Measurements from ENCODE around the gene PTN.

The PTN gene

DNA sequence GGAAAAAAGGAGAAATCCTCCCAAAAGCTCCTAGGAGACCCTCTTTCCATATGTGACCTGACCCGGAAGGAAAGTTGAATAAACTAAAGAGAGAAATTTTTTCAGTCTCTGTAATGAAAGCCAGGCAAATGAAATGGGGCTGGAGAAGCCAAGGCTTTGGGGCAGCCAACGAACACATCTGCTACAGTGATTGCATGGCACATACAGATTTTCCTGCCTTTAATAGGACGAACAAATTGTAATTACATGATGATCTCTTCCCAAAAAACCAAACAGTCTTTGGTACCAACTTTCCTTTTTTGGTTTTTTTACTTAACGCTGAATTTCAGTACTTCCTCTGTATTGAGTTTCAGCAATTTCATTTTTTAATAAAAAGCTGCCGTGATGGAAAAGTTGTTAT, 23.5 kb upstream of the PTN start:
- no peak overlapping the region for H3K27ac ChIP-seq
- TF ChIP-seq ZFX (IDR thresholded peaks at IDR 0.05; ENCODE audit: borderline replicate concordance), result no peak
- TF ChIP-seq, protein P1, sequence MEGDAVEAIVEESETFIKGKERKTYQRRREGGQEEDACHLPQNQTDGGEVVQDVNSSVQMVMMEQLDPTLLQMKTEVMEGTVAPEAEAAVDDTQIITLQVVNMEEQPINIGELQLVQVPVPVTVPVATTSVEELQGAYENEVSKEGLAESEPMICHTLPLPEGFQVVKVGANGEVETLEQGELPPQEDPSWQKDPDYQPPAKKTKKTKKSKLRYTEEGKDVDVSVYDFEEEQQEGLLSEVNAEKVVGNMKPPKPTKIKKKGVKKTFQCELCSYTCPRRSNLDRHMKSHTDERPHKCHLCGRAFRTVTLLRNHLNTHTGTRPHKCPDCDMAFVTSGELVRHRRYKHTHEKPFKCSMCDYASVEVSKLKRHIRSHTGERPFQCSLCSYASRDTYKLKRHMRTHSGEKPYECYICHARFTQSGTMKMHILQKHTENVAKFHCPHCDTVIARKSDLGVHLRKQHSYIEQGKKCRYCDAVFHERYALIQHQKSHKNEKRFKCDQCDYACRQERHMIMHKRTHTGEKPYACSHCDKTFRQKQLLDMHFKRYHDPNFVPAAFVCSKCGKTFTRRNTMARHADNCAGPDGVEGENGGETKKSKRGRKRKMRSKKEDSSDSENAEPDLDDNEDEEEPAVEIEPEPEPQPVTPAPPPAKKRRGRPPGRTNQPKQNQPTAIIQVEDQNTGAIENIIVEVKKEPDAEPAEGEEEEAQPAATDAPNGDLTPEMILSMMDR (IDR thresholded peaks at IDR 0.05), result no peak

DNA sequence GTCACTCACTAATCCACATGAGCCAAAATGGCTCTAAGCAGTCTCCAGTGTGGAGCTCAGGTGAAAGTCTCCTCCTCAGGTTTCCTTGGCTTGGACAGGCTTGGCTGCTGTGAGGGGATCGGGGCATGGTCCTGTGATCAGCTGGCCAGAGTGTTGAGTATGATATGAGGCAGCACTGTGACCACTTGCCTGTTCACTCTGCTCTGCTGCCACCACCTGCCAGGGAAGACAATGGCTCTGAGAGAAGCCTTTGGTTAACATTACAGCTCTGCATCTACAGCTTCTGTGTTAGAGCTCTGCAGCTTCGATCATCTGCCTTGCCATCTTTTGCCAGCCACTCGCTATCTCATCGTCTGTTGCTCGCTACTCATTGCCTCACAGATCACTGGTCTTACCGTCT, 20.1 kb upstream of the PTN start:
- H3K27ac ChIP-seq, result no peak overlapping the region
- TF ChIP-seq ZFX (IDR thresholded peaks at IDR 0.05; ENCODE audit: borderline replicate concordance), result no peak
- TF ChIP-seq, protein P1 (IDR thresholded peaks at IDR 0.05), result no peak

DNA sequence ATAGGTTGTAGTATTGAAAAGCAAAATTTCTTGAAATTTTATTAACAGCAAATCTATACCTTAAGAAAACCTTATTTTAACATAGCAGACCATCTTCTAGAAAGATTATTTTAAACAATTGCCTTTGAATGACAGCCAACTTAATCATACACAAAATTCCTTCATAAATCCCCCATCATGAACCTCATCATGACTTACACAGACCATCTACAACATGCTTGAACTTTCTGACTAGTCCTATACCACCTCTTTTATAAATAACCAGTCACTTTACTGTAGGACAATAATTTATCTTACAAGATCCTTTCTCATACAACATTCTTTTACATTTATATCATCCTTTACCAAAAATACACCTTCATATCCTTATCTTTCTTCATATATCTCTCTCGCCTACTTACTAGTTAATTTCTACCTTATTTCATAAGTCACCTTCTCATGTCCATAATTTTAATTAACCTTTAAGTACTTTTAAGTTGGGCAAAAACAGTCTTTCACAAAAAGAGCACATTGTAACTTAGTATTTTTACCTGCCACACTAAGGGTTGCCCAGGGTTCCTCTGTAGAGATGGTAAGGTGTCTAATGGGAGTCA, 16.6 kb upstream of the PTN start:
- H3K27ac ChIP-seq, result no peak overlapping the region
- TF ChIP-seq, protein P1 (IDR thresholded peaks at IDR 0.05), result no peak
- TF ChIP-seq ZFX (IDR thresholded peaks at IDR 0.05; ENCODE audit: borderline replicate concordance), result no peak

DNA sequence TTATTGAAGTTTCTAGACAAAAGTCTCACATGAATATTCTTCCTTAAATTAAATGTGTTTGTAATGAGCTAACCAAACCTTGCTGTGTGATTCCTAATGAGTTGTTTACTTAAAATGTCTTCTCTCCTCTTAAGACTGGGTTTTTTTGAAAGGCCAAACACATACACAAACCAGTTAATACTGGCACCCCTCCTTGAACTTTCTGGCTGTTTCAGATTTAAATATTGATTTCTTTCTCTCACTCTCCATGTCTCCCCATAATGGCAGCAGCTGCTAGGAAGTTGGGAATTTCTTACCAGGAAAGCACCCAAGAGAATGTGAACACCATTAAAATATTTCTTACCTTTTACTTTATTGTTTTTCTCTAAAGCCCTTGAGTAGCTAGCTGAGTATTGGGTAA, 11.4 kb upstream of the PTN start:
- H3K27ac ChIP-seq, result no peak overlapping the region
- TF ChIP-seq, protein P1 (IDR thresholded peaks at IDR 0.05), result no peak
- TF ChIP-seq ZFX (IDR thresholded peaks at IDR 0.05; ENCODE audit: borderline replicate concordance), result no peak

DNA sequence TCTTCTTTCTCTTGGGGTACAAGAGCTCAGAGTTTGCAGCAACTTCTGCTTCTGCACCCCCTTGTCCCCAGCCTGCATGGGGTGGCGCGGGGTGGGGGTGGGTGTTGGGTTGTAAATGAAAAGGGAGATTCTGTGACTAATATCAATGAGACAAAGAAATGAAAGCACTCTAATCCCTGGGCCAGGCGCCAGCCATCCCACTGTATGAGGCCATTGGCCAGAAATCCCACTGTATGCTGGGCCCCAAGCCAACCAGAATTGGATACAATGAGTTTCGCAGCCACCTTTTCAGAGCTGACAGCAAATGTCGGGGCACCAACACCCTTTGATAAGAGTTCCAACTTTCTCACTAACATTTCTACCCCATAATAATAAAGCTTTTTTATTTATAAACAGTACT, 10.9 kb upstream of the PTN start:
- TF ChIP-seq, protein P1 (IDR thresholded peaks at IDR 0.05), result no peak
- TF ChIP-seq ZFX (IDR thresholded peaks at IDR 0.05; ENCODE audit: borderline replicate concordance), result no peak

DNA sequence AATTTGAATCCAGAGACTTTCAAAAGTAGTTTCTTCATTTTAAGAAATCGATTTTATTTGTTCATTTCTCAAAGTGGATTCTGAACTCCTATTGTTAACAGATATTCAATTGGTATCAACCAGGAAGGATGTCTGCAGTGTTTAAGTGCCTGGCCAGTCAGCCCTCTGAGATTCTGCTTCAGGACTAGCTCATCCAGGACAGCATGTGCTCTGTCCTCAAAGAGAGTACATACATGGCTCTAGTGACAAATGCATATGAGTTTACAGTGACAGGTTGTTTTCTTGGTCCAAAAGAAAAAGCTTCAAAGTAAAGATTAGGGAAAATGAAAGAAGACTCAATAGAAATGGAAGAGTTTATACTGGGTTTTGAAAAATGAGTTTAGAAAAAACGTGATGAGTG, 8.4 kb upstream of the PTN start:
- TF ChIP-seq, protein P1 (IDR thresholded peaks at IDR 0.05), result no peak
- no peak for TF ChIP-seq ZFX (IDR thresholded peaks at IDR 0.05; ENCODE audit: borderline replicate concordance)
- H3K27ac ChIP-seq, result no peak overlapping the region

More for the DNA sequence above, 10.9 kb upstream of the PTN start:
- H3K27ac ChIP-seq, result no peak overlapping the region

DNA sequence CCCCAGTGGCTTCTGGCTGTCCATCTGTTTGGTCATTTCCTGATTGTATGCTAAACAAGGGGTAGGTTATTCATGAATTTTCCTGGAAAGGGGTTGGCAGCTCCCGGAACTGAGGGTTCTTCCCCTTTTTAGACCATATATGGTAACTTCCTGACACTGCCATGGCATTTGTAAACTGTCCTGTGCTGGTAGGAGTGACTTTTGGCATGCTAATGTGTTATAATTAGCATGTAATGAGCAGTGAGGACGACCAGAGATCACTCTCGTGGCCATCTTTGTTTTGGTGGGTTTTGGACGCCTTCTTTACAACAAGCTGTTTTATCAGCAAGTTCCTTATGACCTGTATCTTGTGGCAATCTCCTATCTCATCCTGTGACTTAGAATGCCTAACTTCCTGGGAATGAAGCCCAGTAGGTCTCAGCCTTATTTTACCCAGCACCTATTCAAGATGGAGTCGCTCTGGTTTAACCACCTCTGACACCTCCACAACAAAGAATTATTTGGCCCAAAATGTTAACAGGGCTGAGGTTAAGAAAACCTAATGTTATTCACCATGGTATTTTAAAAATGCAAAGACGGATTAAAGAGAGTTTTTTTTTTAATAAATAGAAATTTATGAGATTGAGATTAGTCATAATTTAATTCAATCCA, 2.4 kb upstream of the PTN start:
- TF ChIP-seq, protein P1 (IDR thresholded peaks at IDR 0.05), result no peak
- no peak for TF ChIP-seq ZFX (IDR thresholded peaks at IDR 0.05; ENCODE audit: borderline replicate concordance)
- H3K27ac ChIP-seq, result no peak overlapping the region
